Esophagus squamous epithelium (tissue), 5 donors: Measurements from ENCODE around the gene EGFR. TPM values are rescaled to one million over a fixed set of nuclear protein-coding genes. Genes with fewer than 3 reads are reported as not detected.

ENCODE experiments used
- DNase-seq: peaks from one replicate; lab custom pipeline; 2025; lab: John Stamatoyannopoulos, UW
- H3K27ac ChIP-seq, 4 donors: fragments of 200-600 bp; sonication (generic); one replicate each; pipeline ENCODE4 v1.5.1; 2016 to 2019; ENCODE audit warnings: mild to moderate bottlenecking in 1 of 4
- H3K27me3 ChIP-seq, 4 donors: fragments of 200-600 bp; sonication (generic); 1 replicate in 3 of 4; 2 replicates in 1 of 4; pipeline versions ENCODE4 v1.5.1 to v1.6.0; 2017 to 2021; ENCODE audit warnings: antibody characterized with exemption in 1 of 4
- H3K36me3 ChIP-seq, 3 donors: fragments of 200-600 bp; sonication (generic); one replicate each; pipeline ENCODE4 v1.5.1; 2016 to 2019
- H3K4me1 ChIP-seq, 3 donors: fragments of 200-600 bp; sonication (generic); one replicate each; pipeline ENCODE4 v1.5.1; 2017 to 2019
- H3K4me3 ChIP-seq, 4 donors: fragments of 200-600 bp; sonication (generic); 1 replicate in 3 of 4; 2 replicates in 1 of 4; pipeline ENCODE4 v1.5.1; 2016 to 2019; ENCODE audit warnings: mild to moderate bottlenecking in 2 of 4, moderate library complexity in 1 of 4
- H3K9me3 ChIP-seq, 3 donors: fragments of 200-600 bp; sonication (generic); one replicate each; pipeline ENCODE4 v1.5.1; 2016 to 2019
- CTCF ChIP-seq, 6 experiments: fragments of 450-650 bp in 4 of 6; fragments of 200-600 bp in 2 of 6; sonication (generic) in 2 of 6; IDR thresholded peaks; one replicate each; pipeline ENCODE4 v1.5.1; 2016 to 2019; ENCODE audit warnings: antibody characterized with exemption in 6 of 6, mild to moderate bottlenecking in 4 of 6, moderate library complexity in 4 of 6
- POLR2A ChIP-seq, 4 donors: fragments of 450-650 bp; IDR thresholded peaks; one replicate each; pipeline ENCODE4 v1.6.1; 2017; ENCODE audit warnings: antibody characterized with exemption in 4 of 4, mild to moderate bottlenecking in 4 of 4, moderate library complexity in 3 of 4
- WGBS, 2 donors: methylation state at CpG; one replicate each; pipeline ENCODE4 v1.1.5; 2018; 5-methylcytosine and 5-hydroxymethylcytosine counted together
- intact Hi-C: fragments of 100-400 bp; cut with DNase I; formaldehyde crosslinking; loops from one replicate; pipeline ENCODE4 v1.15.0; 2022
- total RNA-seq, 4 donors: library from RNA; depleted of rRNA; stranded (reverse); fragments of >200 nt; gene quantifications; one replicate each; pipeline ENCODE4 v1.1.0, GENCODE V29; 2016
- donor health status: DM: yes; HTN: yes; CAD: no.

The EGFR gene
- total RNA-seq, 4 donors from 2014 or later, result 66.1 to 108 (median 72.3) TPM

- Histone ChIP-seq H3K36me3 (peaks cover 0 to 3% (median 0%) of the 10 kb centered on the region in 3 donors), H3K27me3 (no peaks in the 10 kb centered on the region), H3K27ac (peak overlapping the region; percentile 90 to 96 (median 94)), H3K4me3 (no peak overlapping the region), H3K4me1 (peaks cover 59 to 97% (median 74%) of the 10 kb centered on the region in 3 donors), H3K9me3 (no peaks in the 10 kb centered on the region)
- WGBS, 2 donors, result 27 to 28% methylated on average over 10 to 13 of the region's 15 CpGs
- DNase-seq, result no peak
- intact Hi-C loops, result no loop called here
- TF ChIP-seq CTCF (IDR thresholded peaks at IDR 0.05), result no peak
- TF ChIP-seq POLR2A (IDR thresholded peaks at IDR 0.05), result no peak
Measured at GRCh38 chr7:55130395-55131141, 111.8 kb downstream of the EGFR start.

GRCh38 chr7:55131142-55131929 lies 112.5 kb downstream of the EGFR start:
- Histone ChIP-seq H3K27me3 (no peaks in the 10 kb centered on the region), H3K36me3 (no peaks in the 10 kb centered on the region), H3K9me3 (no peaks in the 10 kb centered on the region), H3K27ac (peak overlapping the region; percentile 90 to 96 (median 94)), H3K4me3 (no peak overlapping the region), H3K4me1 (peaks cover 51 to 93% (median 70%) of the 10 kb centered on the region in 3 donors)
- intact Hi-C loops, result no loop called here
- WGBS, 2 donors, result 41 to 50% methylated on average over 9 to 12 of the region's 17 CpGs
- no peak for DNase-seq
- TF ChIP-seq POLR2A (IDR thresholded peaks at IDR 0.05) (no peak), CTCF (IDR thresholded peaks at IDR 0.05) (no peak)

GRCh38 chr7:55132550-55132889 lies 113.7 kb downstream of the EGFR start:
- H3K27me3 ChIP-seq, result no peaks in the 10 kb centered on the region
- peaks cover 50 to 95% (median 64%) of the 10 kb centered on the region in 3 donors for H3K4me1 ChIP-seq
- peak overlapping the region; percentile 90 to 96 (median 95) for H3K27ac ChIP-seq
- no peak overlapping the region for H3K4me3 ChIP-seq
- H3K9me3 ChIP-seq, result no peaks in the 10 kb centered on the region
- 34 to 36% methylated on average over 5 of the region's 5 CpGs for WGBS, 2 donors
- intact Hi-C loops, result no loop called here
- TF ChIP-seq CTCF (IDR thresholded peaks at IDR 0.05) (no peak), POLR2A (IDR thresholded peaks at IDR 0.05) (no peak)
- H3K36me3 ChIP-seq, result no peaks in the 10 kb centered on the region
- DNase-seq, result no peak

- H3K36me3 ChIP-seq, result no peaks in the 10 kb centered on the region
- no peak for DNase-seq
- TF ChIP-seq POLR2A (IDR thresholded peaks at IDR 0.05) (no peak), CTCF (IDR thresholded peaks at IDR 0.05) (peak in 1 of 6 experiments; percentile 12)
- H3K4me1 ChIP-seq, result peaks cover 50 to 93% (median 59%) of the 10 kb centered on the region in 3 donors
- no peaks in the 10 kb centered on the region for H3K27me3 ChIP-seq
- no peak overlapping the region for H3K4me3 ChIP-seq
- 16 to 34% methylated on average over 10 of the region's 10 CpGs for WGBS, 2 donors
- peak overlapping the region; percentile 90 to 96 (median 95) for H3K27ac ChIP-seq
- H3K9me3 ChIP-seq, result no peaks in the 10 kb centered on the region
- intact Hi-C loops, result no loop called here
Measured at GRCh38 chr7:55132890-55133551, 114.2 kb downstream of the EGFR start.
